Osteoblast (primary cell): Measurements from ENCODE around the gene PTX4. TPM values are rescaled to one million over a fixed set of nuclear protein-coding genes. Genes with fewer than 3 reads are reported as not detected.
"Not testable (repeated sequence)": the region's sequence is repeated elsewhere in the genome, so short reads cannot be mapped to it uniquely, and the experiment has no call there.

Source experiments
- DNase-seq: peaks from one replicate; pipeline ENCODE4 v3.0.0; 2011; ENCODE audit warnings: low spot score, mixed read lengths; ENCODE audit not compliant: insufficient read length; ENCODE audit errors: missing footprints
- H2AFZ ChIP-seq: 2 replicates; pipeline ENCODE4 v1.6.0; 2011; ENCODE audit warnings: mild to moderate bottlenecking, low read length
- H3K27ac ChIP-seq: 2 replicates; pipeline ENCODE4 v1.5.1; 2011; ENCODE audit warnings: mild to moderate bottlenecking, low read depth, low read length, moderate library complexity
- H3K27me3 ChIP-seq: 2 replicates; pipeline ENCODE4 v1.6.0; 2012; ENCODE audit warnings: mild to moderate bottlenecking, control low read depth, inconsistent platforms, low read length, moderate library complexity; ENCODE audit not compliant: insufficient read depth
- H3K36me3 ChIP-seq: 2 replicates; pipeline ENCODE4 v1.5.1; 2011; ENCODE audit warnings: mild to moderate bottlenecking, low read length, control low read depth, moderate library complexity; ENCODE audit not compliant: insufficient read depth
- H3K4me1 ChIP-seq: 2 replicates; pipeline ENCODE4 v1.5.1; 2011; ENCODE audit warnings: mild to moderate bottlenecking, low read length, control low read depth, moderate library complexity; ENCODE audit not compliant: insufficient read depth
- H3K4me2 ChIP-seq: 2 replicates; pipeline ENCODE4 v1.6.0; 2011; ENCODE audit warnings: mild to moderate bottlenecking, low read length; ENCODE audit not compliant: insufficient read depth
- H3K4me3 ChIP-seq: fragments of 200-600 bp; sonication (generic); 3 replicates; pipeline ENCODE4 v1.5.1; 2012; ENCODE audit warnings: mild to moderate bottlenecking, low read length, inconsistent platforms; ENCODE audit not compliant: insufficient read depth
- H3K79me2 ChIP-seq: 2 replicates; pipeline ENCODE4 v1.6.0; 2012; ENCODE audit warnings: mild to moderate bottlenecking, low read length, control low read depth, inconsistent platforms; ENCODE audit not compliant: insufficient read depth
- H3K9me3 ChIP-seq: 2 replicates; pipeline ENCODE4 v1.5.1; 2011; ENCODE audit warnings: low read depth, low read length, control low read depth
- H4K20me1 ChIP-seq: 2 replicates; pipeline ENCODE4 v1.6.0; 2012; ENCODE audit warnings: mild to moderate bottlenecking, low read length, control low read depth; ENCODE audit not compliant: insufficient read depth
- CTCF ChIP-seq: IDR thresholded peaks from 2 replicates; pipeline ENCODE4 v1.5.1; 2011; ENCODE audit warnings: mild to moderate bottlenecking, low read depth, low read length, moderate library complexity; ENCODE audit errors: extremely low read depth
- total RNA-seq: library from RNA; depleted of rRNA; stranded (reverse); fragments of >200 nt; gene quantifications from 2 replicates; pipeline ENCODE4 v1.2.3, GENCODE V29; 2012

Gene PTX4
- total RNA-seq, 1 donor, result not detected

GRCh38 chr16:1443403-1443973 lies 45.3 kb downstream of the PTX4 start:
- H3K27ac ChIP-seq, result no peak overlapping the region
- no peak for DNase-seq
- H3K4me1 ChIP-seq, result no peaks in the 10 kb centered on the region
- no peaks in the 10 kb centered on the region for H3K79me2 ChIP-seq
- no peak overlapping the region for H3K4me2 ChIP-seq
- H3K9me3 ChIP-seq, result no peaks in the 10 kb centered on the region
- H2AFZ ChIP-seq, result no peak overlapping the region
- H3K4me3 ChIP-seq, result no peak overlapping the region
- H4K20me1 ChIP-seq, result no peaks in the 10 kb centered on the region
- no peak for TF ChIP-seq CTCF
- H3K27me3 ChIP-seq, result no peaks in the 10 kb centered on the region
- H3K36me3 ChIP-seq, result no peaks in the 10 kb centered on the region

DNA sequence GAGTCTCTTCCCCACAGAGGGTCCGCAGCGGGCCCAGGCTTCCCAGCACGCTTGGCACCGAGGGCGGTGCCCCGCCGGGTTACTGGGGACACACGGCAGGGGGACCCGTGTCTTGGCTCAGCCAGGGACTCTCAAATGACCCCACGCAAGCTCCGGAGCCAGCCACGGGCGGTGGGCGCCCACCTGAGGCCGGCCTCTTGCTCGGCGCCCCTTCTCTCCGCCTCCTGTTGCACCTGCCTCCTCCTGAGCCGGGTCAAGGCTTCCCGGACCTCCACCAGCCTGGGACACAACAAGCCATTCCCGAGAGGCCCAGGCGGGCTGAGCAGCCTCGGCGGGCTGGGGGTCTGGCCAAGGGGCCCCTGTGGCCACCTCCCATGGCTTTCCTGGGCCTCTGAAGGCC lies 46.0 kb downstream of the PTX4 start:
- DNase-seq, result no peak
- Histone ChIP-seq H3K79me2 (no peaks in the 10 kb centered on the region), H3K27me3 (no peaks in the 10 kb centered on the region), H3K9me3 (no peaks in the 10 kb centered on the region), H3K4me1 (no peaks in the 10 kb centered on the region), H3K36me3 (no peaks in the 10 kb centered on the region), H3K4me3 (no peak overlapping the region), H3K4me2 (no peak overlapping the region), H2AFZ (no peak overlapping the region), H4K20me1 (no peaks in the 10 kb centered on the region), H3K27ac (no peak overlapping the region)
- no peak for TF ChIP-seq CTCF

- H4K20me1 ChIP-seq, result no peaks in the 10 kb centered on the region
- DNase-seq, result no peak
Measured at GRCh38 chr16:1441391-1441829, 47.3 kb downstream of the PTX4 start.

DNA sequence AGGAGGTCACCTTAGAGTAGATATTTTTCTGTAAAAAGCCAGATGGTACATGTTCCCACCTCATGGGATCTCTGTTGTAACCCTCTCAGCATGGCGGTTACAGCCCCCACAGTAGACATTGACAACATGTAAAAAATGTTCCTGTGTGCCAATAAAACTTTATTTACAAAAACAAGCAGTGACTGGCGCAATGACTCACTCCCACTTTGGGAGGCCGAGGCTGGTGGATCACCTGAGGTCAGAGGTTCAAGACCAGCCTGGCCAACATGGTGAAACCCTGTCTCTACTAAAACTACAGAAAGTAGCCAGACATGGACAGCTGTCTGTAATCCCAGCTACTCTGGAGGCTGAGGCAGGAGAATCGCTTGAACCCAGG lies 49.1 kb downstream of the PTX4 start:
- H4K20me1 ChIP-seq, H3K4me3 ChIP-seq, H3K4me2 ChIP-seq, H3K9me3 ChIP-seq, H2AFZ ChIP-seq, DNase-seq, H3K79me2 ChIP-seq, H3K4me1 ChIP-seq, H3K27ac ChIP-seq, H3K27me3 ChIP-seq, H3K36me3 ChIP-seq: not testable (repeated sequence)

More at GRCh38 chr16:1441391-1441829, 47.3 kb downstream of the PTX4 start:
- Histone ChIP-seq H3K4me2 (no peak overlapping the region), H3K36me3 (no peaks in the 10 kb centered on the region), H3K4me1 (no peaks in the 10 kb centered on the region), H3K4me3 (no peak overlapping the region), H3K79me2 (no peaks in the 10 kb centered on the region), H3K27ac (no peak overlapping the region), H3K27me3 (no peaks in the 10 kb centered on the region), H3K9me3 (no peaks in the 10 kb centered on the region), H2AFZ (no peak overlapping the region)
- no peak for TF ChIP-seq CTCF
